Kidney glomerular epithelial cell (primary cell): ENCODE data around the gene SLC45A1.

Experiments used
- DNase-seq: peaks from one replicate; lab custom pipeline; 2025; lab: John Stamatoyannopoulos, UW

SLC45A1 gene

GRCh38 chr1:8352886-8353785, 35.2 kb downstream of the SLC45A1 start:
- no peak for DNase-seq

GRCh38 chr1:8354038-8354437, 36.1 kb downstream of the SLC45A1 start:
- DNase-seq = no peak

GRCh38 chr1:8355439-8356255, 37.7 kb downstream of the SLC45A1 start:
- DNase-seq = no peak

- no peak for DNase-seq
Observed at GRCh38 chr1:8356256-8357209, 38.6 kb downstream of the SLC45A1 start.

GRCh38 chr1:8357329-8358101, 39.6 kb downstream of the SLC45A1 start:
- no peak for DNase-seq

- no peak for DNase-seq
Observed at GRCh38 chr1:8358241-8358896, 40.5 kb downstream of the SLC45A1 start.

GRCh38 chr1:8358897-8359616, 41.1 kb downstream of the SLC45A1 start:
- DNase-seq = no peak

- no peak for DNase-seq
Observed at GRCh38 chr1:8359617-8360481, 41.9 kb downstream of the SLC45A1 start.

- no peak for DNase-seq
Observed at GRCh38 chr1:8360493-8361197, 42.7 kb downstream of the SLC45A1 start.

GRCh38 chr1:8361198-8361849, 43.4 kb downstream of the SLC45A1 start:
- no peak for DNase-seq

- no peak for DNase-seq
Observed at GRCh38 chr1:8362701-8363101, 44.8 kb downstream of the SLC45A1 start.

- DNase-seq = no peak
Observed at GRCh38 chr1:8363186-8363766, 45.4 kb downstream of the SLC45A1 start.

- DNase-seq = no peak
Observed at GRCh38 chr1:8363767-8364301, 45.9 kb downstream of the SLC45A1 start.

- DNase-seq = no peak
Observed at GRCh38 chr1:8364528-8365442, 46.9 kb downstream of the SLC45A1 start.

GRCh38 chr1:8365661-8366362, 47.9 kb downstream of the SLC45A1 start:
- no peak for DNase-seq
